Fibroblast of lung (primary cell): ENCODE results near the gene NSDHL.

Experiments used
- CTCF ChIP-seq, 2 donors: IDR thresholded peaks in 1 of 2; conservative IDR thresholded peaks in 1 of 2; 1 replicate in 1 of 2; 2 replicates in 1 of 2; pipeline ENCODE4 v1.5.1; 2011 to 2012; ENCODE audit warnings: low read length in 2 of 2, control low read depth in 1 of 2, inconsistent platforms in 1 of 2, low read depth in 1 of 2, mild to moderate bottlenecking in 1 of 2
- EZH2 ChIP-seq: IDR thresholded peaks from 2 replicates; pipeline ENCODE4 v1.5.1; 2012; ENCODE audit warnings: low read length, control low read depth, mild to moderate bottlenecking; ENCODE audit errors: missing control alignments

GRCh38 chrX:152900937-152901445, 70.1 kb downstream of the NSDHL start:
- TF ChIP-seq EZH2 (no peak), CTCF (conservative IDR thresholded peaks at IDR 0.05 in 1 of 2, IDR thresholded peaks at IDR 0.05 in 1 of 2; ENCODE audit: low read depth in 1 of 2, low read length in 2 of 2) (no peak)
